GM12872 (cell line): ENCODE results near the gene PPP6R1.

Experiments used
- CTCF ChIP-seq: IDR thresholded peaks from 3 replicates; pipeline ENCODE4 v1.5.1; 2011; ENCODE audit warnings: low read depth, mild to moderate bottlenecking, low read length, moderate library complexity; ENCODE audit not compliant: insufficient read depth

The PPP6R1 gene

DNA sequence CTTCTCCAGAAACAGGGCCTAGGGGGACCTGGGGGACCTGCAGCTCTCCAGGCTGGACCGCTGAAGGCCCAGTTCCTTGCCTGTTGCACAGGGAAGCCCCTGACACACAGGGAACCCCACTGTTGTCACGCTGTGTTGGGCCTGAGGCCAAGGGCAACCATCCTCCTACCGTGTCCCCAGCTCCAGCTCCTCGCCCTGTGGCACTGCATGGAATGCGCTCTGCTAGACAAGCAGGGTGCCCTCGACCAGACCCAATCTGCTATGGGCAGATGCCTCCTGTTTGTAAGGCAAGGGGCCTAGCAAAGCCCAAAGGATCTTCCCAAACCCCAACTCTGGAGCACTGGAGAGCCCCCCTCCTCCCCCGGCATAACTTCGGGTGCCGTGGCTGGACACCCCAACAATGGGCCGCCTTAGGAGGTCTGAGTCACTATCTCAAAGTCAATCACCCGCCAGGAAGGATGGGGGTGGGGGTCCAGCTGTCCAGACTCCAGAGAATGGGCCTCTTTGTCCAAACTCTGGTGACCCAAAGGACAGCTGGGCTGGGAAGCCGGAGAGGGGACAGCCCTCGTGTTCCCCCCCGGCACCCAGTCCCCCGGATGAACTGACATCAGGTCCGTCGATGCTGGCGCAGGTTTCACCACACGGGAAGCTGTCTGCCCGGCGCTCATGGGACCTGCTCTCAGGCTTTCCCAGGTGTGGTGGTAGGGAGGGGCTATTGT lies 28.7 kb upstream of the PPP6R1 start:
- no peak for TF ChIP-seq CTCF

- no peak for TF ChIP-seq CTCF
Measured at GRCh38 chr19:55285229-55285890, 26.5 kb upstream of the PPP6R1 start.

DNA sequence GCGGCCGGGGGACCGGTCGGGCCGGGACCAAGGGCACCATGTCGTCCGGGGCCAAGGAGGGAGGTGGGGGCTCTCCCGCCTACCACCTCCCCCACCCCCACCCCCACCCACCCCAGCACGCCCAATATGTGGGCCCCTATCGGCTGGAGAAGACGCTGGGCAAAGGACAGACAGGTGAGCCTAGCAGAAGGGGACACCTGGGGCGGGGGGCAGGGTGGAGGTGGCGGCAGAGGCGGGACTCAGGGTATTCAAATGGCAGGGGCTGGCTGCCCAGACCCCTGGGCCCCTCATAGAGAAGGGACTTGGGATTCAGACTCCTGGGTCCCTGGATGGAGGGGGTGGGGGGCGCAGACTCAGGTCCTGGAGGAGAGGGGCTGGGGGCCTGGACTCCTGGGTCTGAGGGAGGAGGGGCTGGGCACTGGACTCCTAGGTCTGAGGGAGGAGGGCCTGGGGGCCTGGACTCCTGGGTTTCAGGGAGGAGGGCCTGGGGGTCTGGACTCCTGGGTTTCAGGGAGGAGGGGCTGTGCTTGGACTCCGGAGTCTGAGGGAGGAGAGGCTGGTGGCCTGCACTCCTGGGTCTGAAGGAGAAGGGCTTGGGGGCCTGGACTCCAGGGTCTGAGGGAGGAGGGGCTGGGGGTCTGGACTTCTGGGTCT lies 25.7 kb upstream of the PPP6R1 start:
- no peak for TF ChIP-seq CTCF

DNA sequence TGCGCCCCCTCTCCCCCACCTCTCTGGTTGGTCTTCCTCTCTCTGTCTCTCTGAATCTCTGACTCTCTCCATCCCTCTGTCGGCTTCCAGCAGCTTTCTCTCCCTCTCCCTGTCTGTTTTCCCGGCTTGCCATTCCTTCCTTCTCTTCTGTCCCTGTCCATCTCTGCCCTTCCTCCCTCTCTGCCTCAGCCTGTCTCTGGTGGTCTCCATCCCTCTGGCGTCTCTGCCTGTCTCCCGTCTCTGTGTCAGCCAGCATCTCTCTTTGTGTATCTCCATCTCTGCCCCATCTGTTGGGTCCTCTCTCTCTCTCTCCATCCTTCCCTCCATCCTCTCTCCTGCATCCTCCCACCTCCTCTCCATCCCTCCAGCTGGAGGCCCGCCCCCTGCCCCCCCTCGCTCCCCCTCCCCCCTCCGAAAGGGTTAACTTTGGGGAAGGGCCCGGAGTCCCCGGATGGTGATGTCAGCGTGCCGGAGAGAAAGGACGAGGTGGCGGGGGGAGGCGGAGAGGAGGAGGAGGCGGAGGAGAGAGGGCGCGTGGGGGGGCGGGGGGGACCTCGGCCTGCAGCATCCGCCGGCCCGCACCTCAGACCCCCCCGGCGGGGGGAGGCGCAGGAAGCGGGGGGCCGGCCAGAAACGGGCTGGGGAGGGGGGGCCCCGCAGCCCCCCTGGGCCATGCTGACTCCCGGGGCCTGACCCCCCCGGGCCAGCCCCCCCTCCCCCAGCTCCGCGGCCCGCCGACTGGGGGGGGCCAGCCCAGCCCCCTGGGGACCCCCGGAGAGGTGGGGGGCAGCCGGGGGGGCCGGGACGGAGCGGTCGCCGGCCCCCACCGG lies 24.9 kb upstream of the PPP6R1 start, which contains the start of gene BRSK1:
TSS of gene BRSK1 (plus strand) at position 450 of the 830 bp plus-strand sequence. CDS start 446 bp downstream, outside the sequence.
- no peak for TF ChIP-seq CTCF

DNA sequence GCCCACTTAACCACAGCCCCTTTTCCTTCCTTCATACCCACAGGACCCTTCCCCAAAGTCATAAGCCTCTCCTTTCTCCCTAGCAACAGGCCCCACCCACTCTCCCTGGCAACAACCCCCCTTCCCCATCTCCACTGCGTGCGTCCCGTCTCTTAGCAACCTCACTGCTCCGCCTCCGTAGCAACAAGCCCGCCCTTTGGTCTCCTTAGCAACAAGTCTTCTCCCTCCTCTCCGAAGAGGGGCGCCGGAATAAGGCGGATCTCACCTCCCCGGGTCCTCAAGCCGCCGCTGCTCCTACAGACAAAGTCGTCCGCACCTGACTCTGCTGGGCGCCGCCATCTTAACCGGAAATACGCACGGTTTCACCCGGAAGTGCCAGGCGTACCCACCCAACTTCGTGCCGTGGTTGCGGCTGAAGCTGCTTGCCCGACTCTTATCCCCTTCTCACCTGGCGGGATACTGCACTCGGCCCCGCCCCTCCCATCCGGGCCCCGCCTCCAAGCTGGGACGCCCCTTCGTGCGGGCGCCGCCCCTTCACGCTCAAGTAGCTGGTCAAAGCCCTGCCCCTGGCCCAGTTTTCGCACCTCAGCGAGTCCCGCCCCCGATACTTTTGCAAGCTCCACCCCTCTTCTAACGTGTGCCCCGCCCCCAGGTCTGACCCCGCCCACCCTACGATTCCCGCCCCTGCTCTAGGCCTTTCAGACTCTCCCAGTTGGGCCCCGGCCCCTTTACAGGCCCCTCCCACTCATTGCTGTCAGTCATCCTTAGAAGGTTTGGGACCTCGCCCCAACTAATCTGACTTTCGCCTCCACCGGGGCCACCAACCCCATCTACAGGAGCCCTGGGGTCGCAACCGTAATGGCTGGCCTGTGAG lies 21.2 kb upstream of the PPP6R1 start, which contains the start of gene HSPBP1:
TSS of gene HSPBP1 (minus strand) at position 341 of the 874 bp plus-strand sequence. CDS start 502 bp downstream, outside the sequence.
- no peak for TF ChIP-seq CTCF

GRCh38 chr19:55279340-55279739 lies 20.5 kb upstream of the PPP6R1 start:
- no peak for TF ChIP-seq CTCF
